ENCODE results near the gene TRNAU1AP.
"Not testable (repeated sequence)": the region's sequence is repeated elsewhere in the genome, so short reads cannot be mapped to it uniquely, and the experiment has no call there.

TRNAU1AP gene

GRCh38 chr1:28595412-28596191, 42.7 kb downstream of the TRNAU1AP start:
- Histone ChIP-seq H3K56ac (ENCODE audit: low read length) (no peak overlapping the region), H2AK5ac (ENCODE audit: low read length) (no peak overlapping the region), H3K18ac (ENCODE audit: low read length) (no peak overlapping the region), H4K8ac (ENCODE audit: low read depth, low read length) (no peak overlapping the region), H3K36me3 (ENCODE audit: control insufficient read depth, insufficient read depth, low read length) (no peaks in the 10 kb centered on the region), H3K79me2 (ENCODE audit: control insufficient read depth, insufficient read depth, low read length) (no peaks in the 10 kb centered on the region), H2BK5ac (ENCODE audit: low read length) (no peak overlapping the region), H3K27me3 (ENCODE audit: insufficient read depth, low read length, poor library complexity) (no peaks in the 10 kb centered on the region), H3K4me1 (ENCODE audit: control insufficient read depth, low read depth, low read length) (peaks cover 2% of the 10 kb centered on the region), H3K23ac (ENCODE audit: low read length) (no peak overlapping the region), H2BK15ac (replicated peaks; ENCODE audit: low read depth) (no peak overlapping the region), H3K4me2 (ENCODE audit: low read length) (no peak overlapping the region), H3K79me1 (ENCODE audit: low read length) (no peaks in the 10 kb centered on the region), H4K5ac (ENCODE audit: low read length) (no peak overlapping the region), H2BK120ac (ENCODE audit: low read depth, low read length) (no peak overlapping the region), H3K9ac (ENCODE audit: low read length) (no peak overlapping the region), H3K4ac (ENCODE audit: low read depth, low read length) (no peak overlapping the region), H3K27ac (ENCODE audit: low read depth, low read length) (no peak overlapping the region), H3K4me3 (ENCODE audit: low read length) (no peak overlapping the region)
- DNase-seq, result no peak
- WGBS (ENCODE audit: extremely low coverage, insufficient coverage, low lambda C conversion rate), result no CpG with 5 or more reads among the region's 10 CpGs

- not testable (repeated sequence) for H3K36me3 ChIP-seq (ENCODE audit: control insufficient read depth, insufficient read depth, low read length); H4K8ac ChIP-seq (ENCODE audit: low read depth, low read length); H3K4me2 ChIP-seq (ENCODE audit: low read length); H4K5ac ChIP-seq (ENCODE audit: low read length); H2BK120ac ChIP-seq (ENCODE audit: low read depth, low read length); H2BK5ac ChIP-seq (ENCODE audit: low read length); H3K18ac ChIP-seq (ENCODE audit: low read length); H3K4ac ChIP-seq (ENCODE audit: low read depth, low read length); H3K56ac ChIP-seq (ENCODE audit: low read length); H3K4me3 ChIP-seq (ENCODE audit: low read length); H2AK5ac ChIP-seq (ENCODE audit: low read length); H3K27ac ChIP-seq (ENCODE audit: low read depth, low read length); H3K79me1 ChIP-seq (ENCODE audit: low read length); DNase-seq; H2BK15ac ChIP-seq (replicated peaks; ENCODE audit: low read depth); H3K79me2 ChIP-seq (ENCODE audit: control insufficient read depth, insufficient read depth, low read length); H3K27me3 ChIP-seq (ENCODE audit: insufficient read depth, low read length, poor library complexity); H3K9ac ChIP-seq (ENCODE audit: low read length); H3K4me1 ChIP-seq (ENCODE audit: control insufficient read depth, low read depth, low read length); H3K23ac ChIP-seq (ENCODE audit: low read length)
- no CpG with 5 or more reads among the region's 11 CpGs for WGBS (ENCODE audit: extremely low coverage, insufficient coverage, low lambda C conversion rate)
Observed at GRCh38 chr1:28596276-28596675, 43.4 kb downstream of the TRNAU1AP start.

- no peaks in the 10 kb centered on the region for H3K79me2 ChIP-seq (ENCODE audit: control insufficient read depth, insufficient read depth, low read length)
- no peaks in the 10 kb centered on the region for H3K4me1 ChIP-seq (ENCODE audit: control insufficient read depth, low read depth, low read length)
- H3K79me1 ChIP-seq (ENCODE audit: low read length), result no peaks in the 10 kb centered on the region
- DNase-seq, result peak; percentile 79
- no peak overlapping the region for H3K56ac ChIP-seq (ENCODE audit: low read length)
- H3K27ac ChIP-seq (ENCODE audit: low read depth, low read length), result no peak overlapping the region
- no peaks in the 10 kb centered on the region for H3K27me3 ChIP-seq (ENCODE audit: insufficient read depth, low read length, poor library complexity)
- H2AK5ac ChIP-seq (ENCODE audit: low read length), result no peak overlapping the region
- H3K18ac ChIP-seq (ENCODE audit: low read length), result no peak overlapping the region
- H2BK15ac ChIP-seq (replicated peaks; ENCODE audit: low read depth), result no peak overlapping the region
- no peaks in the 10 kb centered on the region for H3K36me3 ChIP-seq (ENCODE audit: control insufficient read depth, insufficient read depth, low read length)
- no peak overlapping the region for H3K9ac ChIP-seq (ENCODE audit: low read length)
- WGBS (ENCODE audit: extremely low coverage, insufficient coverage, low lambda C conversion rate), result no CpG with 5 or more reads among the region's 3 CpGs
- no peak overlapping the region for H3K23ac ChIP-seq (ENCODE audit: low read length)
- H3K4me2 ChIP-seq (ENCODE audit: low read length), result no peak overlapping the region
- H4K5ac ChIP-seq (ENCODE audit: low read length), result no peak overlapping the region
- H4K8ac ChIP-seq (ENCODE audit: low read depth, low read length), result no peak overlapping the region
- no peak overlapping the region for H2BK120ac ChIP-seq (ENCODE audit: low read depth, low read length)
- H2BK5ac ChIP-seq (ENCODE audit: low read length), result no peak overlapping the region
- no peak overlapping the region for H3K4me3 ChIP-seq (ENCODE audit: low read length)
- H3K4ac ChIP-seq (ENCODE audit: low read depth, low read length), result no peak overlapping the region
Observed at GRCh38 chr1:28601696-28602095, 48.8 kb downstream of the TRNAU1AP start.

GRCh38 chr1:28602536-28603439, 49.9 kb downstream of the TRNAU1AP start:
- no peak overlapping the region for H3K27ac ChIP-seq (ENCODE audit: low read depth, low read length)
- no peaks in the 10 kb centered on the region for H3K4me1 ChIP-seq (ENCODE audit: control insufficient read depth, low read depth, low read length)
- no peak overlapping the region for H2BK120ac ChIP-seq (ENCODE audit: low read depth, low read length)
- H3K36me3 ChIP-seq (ENCODE audit: control insufficient read depth, insufficient read depth, low read length), result no peaks in the 10 kb centered on the region
- H2AK5ac ChIP-seq (ENCODE audit: low read length), result no peak overlapping the region
- H4K8ac ChIP-seq (ENCODE audit: low read depth, low read length), result no peak overlapping the region
- WGBS (ENCODE audit: extremely low coverage, insufficient coverage, low lambda C conversion rate), result no CpG with 5 or more reads among the region's 15 CpGs
- no peak overlapping the region for H2BK15ac ChIP-seq (replicated peaks; ENCODE audit: low read depth)
- H3K27me3 ChIP-seq (ENCODE audit: insufficient read depth, low read length, poor library complexity), result no peaks in the 10 kb centered on the region
- H4K5ac ChIP-seq (ENCODE audit: low read length), result no peak overlapping the region
- H2BK5ac ChIP-seq (ENCODE audit: low read length), result no peak overlapping the region
- no peak overlapping the region for H3K23ac ChIP-seq (ENCODE audit: low read length)
- no peak overlapping the region for H3K9ac ChIP-seq (ENCODE audit: low read length)
- peak; percentile 81 for DNase-seq
- H3K4me2 ChIP-seq (ENCODE audit: low read length), result no peak overlapping the region
- no peaks in the 10 kb centered on the region for H3K79me2 ChIP-seq (ENCODE audit: control insufficient read depth, insufficient read depth, low read length)
- no peak overlapping the region for H3K56ac ChIP-seq (ENCODE audit: low read length)
- no peak overlapping the region for H3K4me3 ChIP-seq (ENCODE audit: low read length)
- H3K79me1 ChIP-seq (ENCODE audit: low read length), result no peaks in the 10 kb centered on the region
- no peak overlapping the region for H3K18ac ChIP-seq (ENCODE audit: low read length)
- no peak overlapping the region for H3K4ac ChIP-seq (ENCODE audit: low read depth, low read length)

- no peak overlapping the region for H2BK5ac ChIP-seq (ENCODE audit: low read length)
- H3K18ac ChIP-seq (ENCODE audit: low read length), result no peak overlapping the region
- no peak overlapping the region for H3K23ac ChIP-seq (ENCODE audit: low read length)
- no peak overlapping the region for H3K27ac ChIP-seq (ENCODE audit: low read depth, low read length)
- DNase-seq, result no peak
- no peak overlapping the region for H3K4me3 ChIP-seq (ENCODE audit: low read length)
- no peak overlapping the region for H4K5ac ChIP-seq (ENCODE audit: low read length)
- H3K4ac ChIP-seq (ENCODE audit: low read depth, low read length), result no peak overlapping the region
- no peak overlapping the region for H2BK15ac ChIP-seq (replicated peaks; ENCODE audit: low read depth)
- H3K79me2 ChIP-seq (ENCODE audit: control insufficient read depth, insufficient read depth, low read length), result no peaks in the 10 kb centered on the region
- H3K56ac ChIP-seq (ENCODE audit: low read length), result no peak overlapping the region
- H3K36me3 ChIP-seq (ENCODE audit: control insufficient read depth, insufficient read depth, low read length), result no peaks in the 10 kb centered on the region
- H3K27me3 ChIP-seq (ENCODE audit: insufficient read depth, low read length, poor library complexity), result no peaks in the 10 kb centered on the region
- H2BK120ac ChIP-seq (ENCODE audit: low read depth, low read length), result no peak overlapping the region
- H3K79me1 ChIP-seq (ENCODE audit: low read length), result no peaks in the 10 kb centered on the region
- H2AK5ac ChIP-seq (ENCODE audit: low read length), result no peak overlapping the region
- no CpG with 5 or more reads among the region's 5 CpGs for WGBS (ENCODE audit: extremely low coverage, insufficient coverage, low lambda C conversion rate)
- H3K9ac ChIP-seq (ENCODE audit: low read length), result no peak overlapping the region
- H3K4me1 ChIP-seq (ENCODE audit: control insufficient read depth, low read depth, low read length), result no peaks in the 10 kb centered on the region
- no peak overlapping the region for H3K4me2 ChIP-seq (ENCODE audit: low read length)
- no peak overlapping the region for H4K8ac ChIP-seq (ENCODE audit: low read depth, low read length)
Observed at GRCh38 chr1:28604411-28604810, 51.5 kb downstream of the TRNAU1AP start.

Data from mesendoderm (in vitro differentiated cells).